SK-N-DZ (cell line): Measurements from ENCODE around the gene NCK2.

Experiments
- DNase-seq: peaks from one replicate; pipeline ENCODE4 v3.0.0-alpha.2; 2015; ENCODE audit warnings: low spot score

NCK2 gene

DNA sequence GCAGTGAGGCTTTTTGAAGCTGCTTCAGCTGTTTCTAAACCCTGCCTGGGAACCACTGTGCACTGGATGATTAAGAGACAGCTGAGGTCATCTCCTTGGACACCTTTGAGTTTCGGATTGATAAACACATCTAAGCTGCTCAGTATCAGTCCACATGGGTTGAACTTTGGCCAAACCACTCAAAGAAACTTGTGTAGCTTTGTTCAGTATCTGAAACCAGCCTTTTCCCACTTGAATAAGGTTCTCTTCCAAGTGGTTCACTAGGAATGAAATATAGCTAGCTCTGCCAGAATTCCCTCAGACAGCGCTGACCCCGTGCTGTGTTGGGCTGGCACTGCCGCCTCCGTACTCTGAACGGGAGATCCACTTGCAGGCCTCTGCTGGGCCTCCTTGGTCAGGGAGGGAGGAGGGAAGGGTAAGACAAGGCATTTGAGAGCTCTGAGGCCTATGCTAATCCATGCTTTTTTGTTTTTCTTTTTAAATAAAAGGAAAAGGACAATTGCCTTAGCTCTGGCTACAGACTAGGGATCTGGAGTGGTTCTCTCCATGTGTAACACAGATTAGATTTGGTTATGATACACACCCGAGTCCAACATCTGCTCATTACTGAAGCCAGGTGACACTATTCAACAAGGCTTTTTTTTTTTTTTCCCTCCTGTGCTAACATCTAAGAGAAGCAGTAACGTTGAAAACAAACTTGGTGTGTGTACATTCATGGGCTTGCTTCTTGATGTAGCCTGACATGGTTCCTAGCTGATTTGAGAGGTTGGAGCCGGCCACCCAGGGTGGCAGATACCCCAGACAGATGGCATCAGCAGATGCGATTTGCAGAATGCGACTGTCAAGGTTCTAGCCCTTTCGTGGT lies 67.7 kb downstream of the NCK2 start:
- DNase-seq: peak; percentile 37

DNA sequence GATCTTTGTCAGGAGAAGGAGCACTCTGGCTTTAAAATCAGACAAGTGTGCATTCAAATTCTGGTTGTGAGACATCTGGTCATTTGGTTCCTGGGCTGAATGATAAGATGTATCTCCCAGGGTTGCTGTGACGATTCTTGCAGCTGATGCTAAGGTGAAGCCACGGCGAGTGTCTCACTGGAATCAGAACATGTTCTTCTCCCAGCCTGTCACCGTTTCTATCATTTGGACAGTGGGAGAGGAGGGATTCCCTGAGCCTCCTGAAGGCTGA lies 68.3 kb downstream of the NCK2 start:
- DNase-seq: no peak

DNA sequence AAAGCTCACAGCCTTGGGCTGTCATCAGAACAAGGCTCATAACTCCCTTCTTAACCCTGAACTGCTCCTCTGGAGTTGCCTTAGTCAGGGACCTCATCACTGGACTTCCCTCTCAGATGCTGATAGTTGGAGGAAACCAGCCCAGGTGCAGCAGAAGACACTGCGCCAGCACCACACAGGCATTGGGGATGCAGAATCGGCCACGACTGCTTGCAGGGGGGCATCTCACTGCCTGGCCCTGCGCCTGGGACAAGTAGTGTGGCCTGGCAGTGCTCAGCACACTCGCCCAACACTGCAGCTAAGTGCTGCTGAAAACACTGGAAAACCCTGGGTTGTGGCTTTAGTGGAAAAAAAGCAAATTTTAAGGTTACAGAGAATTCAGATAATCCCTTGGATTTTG lies 68.7 kb downstream of the NCK2 start:
- DNase-seq: no peak

DNA sequence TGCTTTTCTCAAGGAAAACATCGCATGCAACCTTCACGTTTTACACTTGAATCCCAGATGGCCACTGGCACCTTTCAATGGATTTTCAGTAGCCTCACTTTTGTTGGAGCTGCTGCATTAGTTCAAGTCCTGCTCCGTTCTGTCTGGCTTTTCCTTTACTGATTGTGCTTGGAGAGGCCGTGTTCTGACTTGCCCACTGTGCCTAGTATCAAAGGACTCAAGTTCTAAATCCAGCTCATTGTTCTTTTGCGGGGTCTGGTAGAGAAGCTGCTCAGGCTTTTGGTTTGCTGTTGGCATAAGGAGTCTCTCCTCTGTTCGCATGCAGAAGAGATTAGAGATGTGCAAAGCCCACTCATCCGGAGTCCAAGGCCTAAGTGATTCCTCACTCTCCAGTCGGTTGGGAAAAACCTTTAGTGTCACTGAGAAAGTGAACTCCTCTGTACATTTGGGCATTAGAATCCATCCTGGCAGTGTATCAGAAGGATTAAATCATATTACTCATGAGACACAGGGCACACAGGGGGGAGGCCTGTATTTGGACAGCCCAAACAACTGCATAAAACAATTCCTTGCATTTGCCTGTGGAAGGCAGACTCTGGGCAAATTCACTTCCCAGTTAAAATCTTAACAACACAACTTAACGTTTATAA lies 69.7 kb downstream of the NCK2 start:
- no peak for DNase-seq

DNA sequence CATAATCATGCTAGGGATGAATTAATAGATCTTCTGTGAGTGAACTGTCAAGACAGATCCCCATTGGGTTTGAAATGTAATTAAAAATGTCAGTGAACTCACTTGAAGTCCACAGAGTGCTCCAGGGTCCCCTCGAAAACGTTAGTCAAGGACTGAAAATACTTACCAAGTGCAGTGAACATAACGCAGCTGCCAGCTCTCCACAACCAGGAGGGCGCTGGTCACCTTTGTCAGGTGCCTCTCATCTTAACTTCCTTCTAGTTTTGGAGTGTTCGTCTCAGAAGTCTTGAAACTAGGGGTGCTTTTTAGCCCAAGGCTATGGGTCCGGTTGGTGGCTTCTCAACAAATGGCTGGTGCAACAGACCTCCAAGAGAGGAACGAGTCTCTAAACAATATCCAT lies 70.7 kb downstream of the NCK2 start:
- no peak for DNase-seq

DNA sequence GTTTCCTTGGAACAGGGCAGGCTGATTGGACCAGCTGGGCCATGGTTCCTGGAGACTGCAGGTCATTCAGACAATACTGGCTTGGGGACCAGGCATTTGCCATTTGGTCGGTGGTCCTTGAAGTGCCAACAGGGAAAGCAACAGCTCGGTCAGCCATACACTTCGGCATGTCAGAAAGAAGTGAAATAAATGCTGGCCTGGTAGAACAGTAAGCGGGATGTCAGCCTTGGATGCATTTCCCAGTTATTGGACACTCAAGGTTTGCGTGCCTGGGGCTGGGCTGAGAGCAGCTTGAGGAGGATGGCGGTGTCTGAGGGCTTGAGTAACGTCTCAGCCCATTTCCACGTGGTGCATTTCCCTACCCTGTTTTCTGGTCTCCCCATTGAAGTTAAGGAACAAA lies 75.4 kb downstream of the NCK2 start:
- DNase-seq: no peak

DNA sequence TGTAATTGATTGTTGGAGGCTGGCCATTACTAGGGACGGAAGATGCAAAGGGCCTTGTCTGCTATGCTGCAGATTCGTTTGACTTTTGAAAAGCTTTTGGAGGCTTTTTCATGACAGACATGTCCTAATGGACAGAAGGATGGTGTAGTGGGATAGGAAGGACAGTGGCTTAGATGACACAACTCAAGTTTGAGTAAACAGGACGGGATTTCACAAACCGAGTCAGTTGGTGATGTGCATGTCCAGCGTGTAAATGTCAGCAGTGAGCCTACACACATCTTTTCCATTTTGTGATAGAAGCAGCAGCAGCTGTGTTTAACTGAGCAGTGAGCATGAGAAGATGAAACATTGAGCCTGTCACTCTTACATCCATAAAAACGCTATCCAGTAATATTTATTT lies 76.0 kb downstream of the NCK2 start:
- no peak for DNase-seq

DNA sequence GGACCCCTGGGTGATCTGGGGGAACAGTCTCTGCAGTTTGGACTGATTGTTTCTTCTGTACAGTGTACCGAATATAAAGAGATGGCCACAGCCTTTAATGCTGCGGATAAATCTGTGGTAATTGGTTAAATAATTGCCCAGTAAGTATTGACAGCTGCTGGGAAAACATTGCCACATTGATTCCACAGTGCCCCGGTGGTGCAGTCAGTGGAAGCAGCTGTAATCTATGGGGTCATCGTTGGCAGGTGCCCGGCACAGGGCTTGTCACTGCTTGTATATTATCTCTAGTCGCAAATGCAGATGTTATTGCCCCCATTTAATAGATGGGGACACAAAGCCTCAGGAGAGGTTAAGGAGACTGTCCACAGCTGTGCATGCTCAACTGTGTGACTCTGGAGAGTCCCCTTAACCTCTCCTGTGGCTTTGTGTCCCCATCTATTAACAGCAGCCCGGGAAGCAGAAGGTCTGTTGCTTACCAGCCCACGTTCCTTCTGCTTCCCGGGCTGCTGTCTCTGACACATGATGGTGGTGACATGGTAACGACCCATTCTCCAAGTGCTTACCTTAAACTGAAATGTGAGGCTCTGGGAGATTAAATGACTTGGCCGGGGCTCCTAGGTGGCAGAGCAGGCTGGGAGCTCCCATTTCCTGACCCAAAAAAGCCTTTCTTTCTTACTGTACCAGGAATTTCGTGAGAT lies 76.9 kb downstream of the NCK2 start:
- DNase-seq: no peak

DNA sequence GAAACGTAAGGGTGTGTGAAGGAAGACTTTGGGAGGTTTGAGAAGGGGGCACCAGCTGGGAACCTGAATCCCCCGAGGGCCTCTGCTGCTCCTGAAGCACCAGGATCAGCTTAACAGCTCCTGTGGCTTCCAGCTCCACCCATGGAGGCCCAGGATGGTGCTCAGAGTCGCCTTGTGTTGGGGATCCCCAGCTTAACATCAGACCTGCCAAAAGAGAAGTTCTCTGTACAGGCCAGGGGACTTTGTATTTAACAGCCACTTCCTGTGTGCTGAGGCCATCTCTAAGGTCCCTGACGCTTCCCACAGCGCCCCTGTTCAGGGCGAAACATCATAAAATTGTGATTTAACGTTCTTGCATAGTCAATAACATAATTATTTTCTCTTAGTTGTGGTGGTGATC lies 77.5 kb downstream of the NCK2 start:
- DNase-seq: no peak

DNA sequence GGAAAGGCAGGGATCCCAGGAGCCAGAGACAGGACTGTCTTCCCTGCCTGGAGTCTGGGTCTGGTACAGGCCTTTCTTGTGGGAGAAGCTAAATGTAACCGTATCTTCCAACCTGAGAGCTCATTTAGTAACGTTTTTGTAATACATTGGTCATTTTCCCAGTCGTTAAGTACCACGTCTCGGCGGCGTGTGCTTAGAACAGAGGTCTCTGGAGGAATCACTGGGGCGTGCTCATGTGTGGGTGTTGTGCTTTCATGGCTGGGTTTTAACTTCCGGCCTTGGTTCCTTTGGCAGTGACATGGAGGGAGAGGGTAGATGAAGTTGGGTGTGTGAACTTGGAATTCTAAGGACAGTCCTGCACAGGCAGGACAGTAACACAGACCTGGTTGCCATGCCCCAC lies 79.7 kb downstream of the NCK2 start:
- no peak for DNase-seq

DNA sequence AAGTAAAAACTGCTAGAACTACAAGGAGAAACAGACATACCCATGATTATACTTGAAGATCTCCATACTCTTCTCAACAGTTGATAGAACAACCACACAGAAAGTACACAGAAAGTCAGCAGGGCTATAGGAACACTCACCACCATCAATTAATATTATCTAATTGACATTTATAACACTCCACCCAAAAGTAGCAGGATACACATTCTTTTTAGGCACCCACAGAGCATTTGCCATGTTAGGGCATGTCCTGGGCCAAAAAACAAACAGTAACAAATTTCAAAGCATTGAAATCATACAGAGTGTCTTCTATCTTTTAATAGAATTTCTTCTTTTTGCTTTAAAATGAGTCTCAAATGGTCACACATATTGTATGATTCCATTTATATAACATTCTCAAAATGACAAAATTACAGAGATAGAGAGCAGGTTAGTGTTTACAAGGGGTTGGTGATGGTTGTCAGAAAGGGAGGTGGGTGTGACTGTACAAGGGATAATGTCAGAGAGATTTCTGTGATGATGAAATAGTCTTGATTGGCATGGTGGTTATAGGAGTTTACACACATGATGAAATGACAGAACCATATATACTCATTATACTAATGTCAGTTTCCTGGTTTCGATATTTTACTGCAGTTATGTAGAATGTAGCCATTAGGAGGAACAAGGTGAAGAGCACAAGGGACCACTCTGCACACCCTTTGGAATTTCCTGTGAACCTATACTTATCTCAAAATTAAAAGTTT lies 82.8 kb downstream of the NCK2 start:
- no peak for DNase-seq

DNA sequence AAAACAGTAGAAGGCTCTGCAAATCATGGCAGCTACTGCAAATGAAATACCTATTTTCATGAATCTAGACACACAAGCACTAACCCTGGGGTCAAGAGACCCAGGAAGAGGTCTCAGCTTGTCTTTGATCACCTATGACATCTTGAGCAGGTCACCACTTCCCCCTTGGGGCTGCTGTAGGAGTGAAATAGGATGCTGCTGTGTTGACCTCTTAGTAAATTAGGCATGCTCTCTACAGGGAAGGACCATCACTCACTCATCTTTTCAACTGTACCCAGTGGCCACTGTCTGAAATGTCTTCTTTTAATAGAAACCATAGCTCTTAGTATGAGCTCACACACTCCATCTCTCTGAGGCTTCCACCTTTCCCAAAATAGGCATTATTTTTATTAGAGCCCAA lies 83.8 kb downstream of the NCK2 start:
- DNase-seq: no peak

DNA sequence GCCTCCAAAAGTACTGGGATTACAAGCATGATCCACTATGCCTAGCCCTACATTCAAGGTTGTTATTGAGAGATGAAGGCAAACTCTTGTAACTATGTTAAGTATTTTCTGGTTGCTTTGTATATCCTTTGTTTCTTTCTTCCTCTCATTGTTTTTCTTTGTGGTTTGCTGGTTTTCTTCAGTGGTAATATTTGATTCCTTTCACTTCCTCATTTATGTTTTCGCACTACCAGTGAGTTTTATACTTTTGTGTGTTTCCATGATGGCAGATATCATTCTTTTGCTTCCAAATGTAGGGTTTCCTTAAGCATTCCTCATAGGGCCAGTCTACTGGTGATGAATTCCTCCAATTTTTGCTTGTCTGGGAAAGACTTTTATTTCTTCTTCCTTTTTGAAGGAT lies 90.2 kb downstream of the NCK2 start:
- DNase-seq: no peak

DNA sequence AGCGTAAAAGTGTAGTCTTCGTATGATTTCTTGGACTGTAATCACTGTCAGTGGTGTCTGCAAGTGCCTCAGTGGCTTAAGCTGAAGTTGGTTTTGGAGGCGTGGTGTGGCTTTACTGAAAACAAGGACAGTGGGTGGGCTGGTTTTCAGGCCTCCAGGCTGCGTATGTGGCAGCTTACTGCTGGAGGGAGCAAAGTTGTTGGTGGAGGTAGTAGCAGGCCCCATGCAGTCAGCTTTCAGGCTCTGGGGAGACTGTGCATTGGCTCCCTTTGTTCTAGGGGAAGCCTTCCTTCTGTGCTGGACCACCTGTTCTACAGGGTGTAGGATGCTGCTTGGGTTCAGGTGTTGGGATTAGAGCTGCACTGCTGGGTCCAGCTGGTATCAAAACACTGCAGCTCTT lies 91.6 kb downstream of the NCK2 start:
- DNase-seq: no peak

DNA sequence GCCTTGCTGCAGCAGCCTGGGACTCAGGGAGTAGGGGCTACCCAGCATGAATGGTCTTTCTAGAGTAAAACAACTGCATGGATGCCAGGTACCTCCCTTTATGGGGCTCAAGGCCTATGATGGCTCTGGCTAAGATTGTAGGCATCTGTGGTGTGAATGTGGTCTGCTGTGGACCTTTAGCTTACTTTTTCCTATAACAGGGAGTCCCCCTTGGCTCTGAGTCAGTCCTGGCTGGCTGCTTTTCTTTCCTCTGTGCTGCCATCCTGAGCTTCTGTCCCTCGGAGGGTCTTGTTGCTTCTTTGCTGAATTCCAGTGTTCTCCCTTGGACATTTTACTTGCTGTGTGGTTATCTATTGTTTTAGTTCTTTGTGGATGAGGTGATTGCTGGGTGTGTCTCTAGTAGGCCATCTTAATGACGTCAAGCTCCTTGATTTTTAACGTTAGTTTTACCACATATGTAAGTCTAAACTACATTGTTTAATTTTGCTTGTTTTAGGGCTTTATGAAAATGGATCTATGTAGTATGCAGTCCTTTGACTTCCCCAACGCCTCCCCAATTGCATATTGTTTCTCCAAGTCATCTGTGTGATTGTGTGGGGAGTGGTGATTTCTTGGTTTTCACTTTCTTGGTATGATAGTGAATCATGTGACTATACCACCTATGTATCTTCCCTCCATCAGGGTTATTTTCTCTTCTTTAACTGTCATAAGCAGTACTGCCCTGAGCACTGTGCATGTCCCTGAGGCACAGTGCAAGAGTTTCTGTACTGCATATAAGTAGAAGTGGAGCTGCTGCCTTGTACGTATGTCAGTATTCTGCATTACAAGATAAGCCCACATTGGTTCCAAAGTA lies 92.4 kb downstream of the NCK2 start:
- no peak for DNase-seq

DNA sequence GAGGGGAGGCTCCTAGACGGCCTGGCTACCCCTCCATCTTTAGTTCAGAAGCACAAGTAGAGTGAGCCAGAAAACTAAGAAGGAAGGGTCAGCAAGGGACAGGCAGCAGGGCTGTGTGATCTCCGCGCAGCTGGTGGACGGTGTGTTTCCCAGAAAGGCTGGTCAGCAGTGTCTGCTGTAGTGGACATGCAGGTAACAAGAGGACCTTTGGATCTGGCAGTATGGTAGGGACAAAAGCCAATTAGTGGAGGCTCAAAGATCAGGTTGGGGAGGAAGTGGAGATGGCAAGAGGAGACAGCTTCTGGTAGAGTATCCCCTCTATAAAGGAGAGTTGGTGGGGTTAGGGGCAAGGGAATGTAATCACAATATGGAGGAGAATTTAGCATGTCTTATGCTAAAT lies 95.1 kb downstream of the NCK2 start:
- no peak for DNase-seq

DNA sequence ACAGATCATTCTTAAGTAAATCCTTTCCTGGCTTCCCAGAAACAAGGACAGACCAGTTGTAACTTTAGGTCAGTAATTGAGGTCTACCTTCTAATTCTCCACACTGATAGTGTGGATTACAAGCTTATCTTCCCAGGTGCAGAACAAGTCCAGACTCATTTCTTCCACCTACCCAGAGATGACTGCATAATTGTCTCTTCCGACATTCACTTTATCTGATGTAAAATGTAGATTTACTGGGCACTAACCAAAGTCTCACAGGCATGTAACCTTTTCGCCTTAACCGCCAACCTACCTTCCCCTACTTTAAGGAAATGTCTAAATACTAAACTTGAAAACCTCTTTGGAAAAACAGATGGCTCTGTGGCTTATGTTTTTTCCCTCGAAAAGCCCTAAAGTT lies 96.2 kb downstream of the NCK2 start:
- no peak for DNase-seq

DNA sequence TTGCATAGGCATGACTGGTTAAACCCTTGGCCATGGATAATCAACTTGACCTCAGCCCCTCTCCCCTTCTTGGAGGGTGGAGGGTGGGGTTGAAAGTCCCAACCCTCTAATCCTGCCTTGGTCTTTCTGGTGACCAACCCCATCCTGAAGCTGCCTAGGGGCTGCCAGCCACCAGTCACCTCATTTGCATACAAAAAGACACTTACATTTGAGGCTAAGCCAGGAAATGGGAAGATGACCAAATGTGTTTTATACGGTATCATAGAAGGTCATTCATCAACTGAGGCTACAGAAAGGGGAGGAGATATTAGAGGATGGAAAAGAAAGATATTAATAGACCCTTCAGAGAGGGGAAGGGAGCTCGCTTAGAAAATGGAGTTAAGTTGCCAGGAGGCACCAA lies 96.8 kb downstream of the NCK2 start:
- no peak for DNase-seq

DNA sequence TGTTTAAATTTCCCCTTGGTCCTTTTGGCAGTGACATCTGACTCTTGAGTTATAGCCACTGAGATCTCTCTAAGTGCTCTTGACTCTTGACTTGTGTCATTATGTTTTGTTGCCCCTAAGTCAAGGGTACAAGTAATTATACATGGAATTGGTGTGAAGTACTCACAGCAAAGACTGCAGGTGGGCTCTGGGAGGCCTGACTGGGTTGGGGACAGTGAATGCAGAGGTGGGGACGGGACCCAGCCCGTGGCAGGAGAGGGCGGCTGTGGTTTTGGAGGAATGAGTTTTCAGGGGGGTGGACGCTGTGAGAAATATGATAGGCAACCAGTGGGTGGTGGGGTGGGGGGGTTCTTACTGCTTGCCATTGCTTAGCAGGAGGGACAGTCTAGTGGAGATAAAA lies 97.8 kb downstream of the NCK2 start:
- DNase-seq: no peak

DNA sequence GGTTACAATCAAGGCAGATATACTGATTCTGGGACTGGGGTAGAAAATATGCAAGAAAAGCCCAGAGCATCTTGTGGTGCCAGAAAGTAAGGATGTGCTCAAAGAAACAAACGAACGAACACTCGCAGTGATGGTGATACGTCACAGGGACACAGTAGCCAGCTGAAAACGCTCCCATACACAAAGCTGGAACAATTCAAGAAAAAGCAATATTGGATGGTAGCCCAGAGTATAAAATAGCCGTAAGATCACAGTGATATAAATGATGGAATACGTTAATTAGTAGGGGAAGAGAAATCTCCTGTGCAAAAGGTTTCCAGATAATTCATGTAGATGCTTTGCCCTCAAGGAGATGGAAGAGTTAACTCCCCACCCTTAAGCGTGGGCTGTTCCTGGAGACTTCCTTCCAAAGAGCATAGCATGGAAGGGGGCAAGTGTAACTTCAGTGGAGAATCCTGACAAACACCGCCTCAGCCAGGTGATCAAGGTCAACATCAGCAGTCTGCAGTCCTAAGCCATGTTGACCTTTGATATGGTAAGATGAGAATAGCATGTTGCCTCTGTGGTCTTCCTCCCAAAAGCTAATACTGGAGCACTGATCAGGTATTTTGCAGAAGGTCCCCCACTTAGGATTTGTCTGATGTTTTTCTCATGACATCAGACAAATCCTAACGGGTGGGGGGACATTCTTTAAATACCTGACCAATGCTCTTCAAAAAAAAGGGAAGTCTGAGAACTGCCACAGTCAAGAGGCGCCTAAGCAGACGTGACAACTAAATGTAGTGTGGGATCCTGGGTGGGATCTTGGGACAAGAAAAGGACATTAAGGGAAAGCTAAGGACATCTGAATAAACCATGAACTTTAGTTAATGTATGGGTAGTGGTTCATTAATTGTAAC lies 99.0 kb downstream of the NCK2 start:
- no peak for DNase-seq
